ENCODE results near the gene FATE1. TPM values are rescaled to one million over a fixed set of nuclear protein-coding genes. Genes with fewer than 3 reads are reported as not detected.

Gene FATE1
- total and polyA plus RNA-seq, 2 of the 8 experiments (the other 6 are each of a cell fraction or from before 2014, with no cell fraction given): 0.12 TPM; not detected in 1

- no peak overlapping the region for H2AFZ ChIP-seq (ENCODE audit: low read length)
- H3K4ac ChIP-seq (replicated peaks; ENCODE audit: insufficient read length, low read depth, low read length): no peak overlapping the region
- H3K36me3 ChIP-seq (ENCODE audit: control insufficient read depth in 2 of 4, insufficient read depth in 4 of 4, low read length in 3 of 4): no peaks in the 10 kb centered on the region
- H3K56ac ChIP-seq (replicated peaks; ENCODE audit: insufficient read length, low read depth, low read length): no peak overlapping the region
- no peak overlapping the region for H3K18ac ChIP-seq (ENCODE audit: extremely low read depth, low read length)
- no peak overlapping the region for H2BK120ac ChIP-seq (replicated peaks; ENCODE audit: low read depth, low read length)
- H3K4me3 ChIP-seq (ENCODE audit: extremely low read depth in 1 of 4, insufficient read depth in 2 of 4, low read depth in 3 of 4, low read length in 4 of 4): no peak overlapping the region
- no peak overlapping the region for H4K91ac ChIP-seq (replicated peaks; ENCODE audit: insufficient read length, low read length)
- ChIA-PET CTCF (ENCODE audit: partially characterized antibody) (interaction anchor here (0.5 to 5.4 kb wide), 4 partner anchors 47 to 531 kb away, joined by 3 to 29 read pairs (median 3); no protein-coding TSS in a partner anchor), POLR2A (ENCODE audit: partially characterized antibody) (no interaction called here)
- no peak overlapping the region for H2BK20ac ChIP-seq (ENCODE audit: low read length)
- H3K23ac ChIP-seq (ENCODE audit: insufficient read length): no peak overlapping the region
- 86% methylated on average over 5 of the region's 6 CpGs; no CpG with 5 or more reads in 1 of the 2 experiments for WGBS, 2 experiments (ENCODE audit: extremely low coverage in 1 of 2, insufficient coverage in 1 of 2, insufficient read length in 1 of 2, insufficient replicate concordance in 2 of 2, low coverage in 1 of 2, low lambda C conversion rate in 2 of 2, missing lambda C conversion rate in 1 of 2)
- no peak overlapping the region for H3K27ac ChIP-seq (ENCODE audit: low read depth, low read length)
- no peak overlapping the region for H2AK5ac ChIP-seq (ENCODE audit: low read depth, low read length)
- H4K5ac ChIP-seq (ENCODE audit: insufficient read length, low read depth, low read length): no peak overlapping the region
- no peaks in the 10 kb centered on the region for H3K79me1 ChIP-seq (ENCODE audit: low read depth, low read length)
- H2BK5ac ChIP-seq (ENCODE audit: low read depth, low read length): no peak overlapping the region
- H4K20me1 ChIP-seq (replicated peaks in 1 of 2; ENCODE audit: control insufficient read depth in 1 of 2, insufficient read depth in 2 of 2, low read length in 2 of 2): no peaks in the 10 kb centered on the region
- TF ChIP-seq TEAD4 (IDR thresholded peaks at IDR 0.05; ENCODE audit: low read depth, low read length) (no peak), CHD2 (IDR thresholded peaks at IDR 0.05; ENCODE audit: low read length) (no peak), YY1 (IDR thresholded peaks at IDR 0.05; ENCODE audit: low read depth, low read length) (no peak)
- no peak overlapping the region for H2BK15ac ChIP-seq (ENCODE audit: low read length)
- DNase-seq (ENCODE audit: low read depth in 1 of 2, low spot score in 2 of 2): no peak
- no peak overlapping the region for H4K8ac ChIP-seq (ENCODE audit: extremely low read depth, insufficient read depth, low read length)
- H3K23me2 ChIP-seq (ENCODE audit: low read depth, low read length): no peaks in the 10 kb centered on the region
- no peak overlapping the region for H3K4me2 ChIP-seq (ENCODE audit: insufficient read depth in 1 of 2, low read depth in 2 of 2, low read length in 2 of 2)
- no peaks in the 10 kb centered on the region for H3K79me2 ChIP-seq (ENCODE audit: control insufficient read depth in 1 of 2, insufficient read depth in 2 of 2, low read length in 2 of 2)
- no peak overlapping the region for H3K14ac ChIP-seq (ENCODE audit: insufficient read length)
- H3K9me3 ChIP-seq (ENCODE audit: insufficient read depth in 2 of 2, low read depth in 1 of 2, low read length in 1 of 2): no peaks in the 10 kb centered on the region
- no peak overlapping the region for H2BK12ac ChIP-seq (ENCODE audit: low read depth, low read length)
- no peak overlapping the region for H3K9ac ChIP-seq (replicated peaks in 1 of 4; ENCODE audit: extremely low read depth in 1 of 4, low read depth in 3 of 4, low read length in 3 of 4)
- no peaks in the 10 kb centered on the region for H3K4me1 ChIP-seq (replicated peaks in 1 of 4; ENCODE audit: control insufficient read depth in 3 of 4, insufficient read depth in 4 of 4, low read length in 3 of 4)
- FAIRE-seq: no peak
- no peaks in the 10 kb centered on the region for H3K27me3 ChIP-seq (replicated peaks in 1 of 4; ENCODE audit: control insufficient read depth in 3 of 4, extremely low read depth in 1 of 4, insufficient read depth in 3 of 4, low read length in 3 of 4)
These were observed 40.6 kb upstream of the FATE1 start for GRCh38 chrX:151675121-151675746.

Data from H1 (cell line).